IPS-NIHi7 (cell line): ENCODE results near the gene C20orf204.

Experiments
- DNase-seq: peaks from one replicate; pipeline ENCODE4 v3.0.0; 2012; ENCODE audit warnings: mixed read lengths; ENCODE audit errors: extremely low spot score

Gene C20orf204

GRCh38 chr20:64071341-64072332, 35.7 kb downstream of the C20orf204 start:
- DNase-seq, result no peak

- DNase-seq, result no peak
Observed at GRCh38 chr20:64072498-64073063, 36.6 kb downstream of the C20orf204 start.

- no peak for DNase-seq
Observed at GRCh38 chr20:64073476-64074183, 37.6 kb downstream of the C20orf204 start.

GRCh38 chr20:64074184-64074789, 38.3 kb downstream of the C20orf204 start:
- no peak for DNase-seq

GRCh38 chr20:64074963-64075362, 39.0 kb downstream of the C20orf204 start:
- no peak for DNase-seq

- DNase-seq, result no peak
Observed at GRCh38 chr20:64075556-64075955, 39.6 kb downstream of the C20orf204 start.

- no peak for DNase-seq
Observed at GRCh38 chr20:64076061-64076997, 40.3 kb downstream of the C20orf204 start.

GRCh38 chr20:64077094-64077493, 41.1 kb downstream of the C20orf204 start:
- no peak for DNase-seq

- no peak for DNase-seq
Observed at GRCh38 chr20:64077541-64077875, 41.5 kb downstream of the C20orf204 start.

- peak; percentile 32 for DNase-seq
Observed at GRCh38 chr20:64077876-64078551, 42.0 kb downstream of the C20orf204 start.

GRCh38 chr20:64078934-64079272, 42.9 kb downstream of the C20orf204 start:
- no peak for DNase-seq

GRCh38 chr20:64079273-64080012, 43.5 kb downstream of the C20orf204 start, which contains the start of gene RGS19:
Gene RGS19, minus strand, starts transcription at chr20:64079518. Its CDS starts 2,632 bp downstream, at chr20:64076886.
- DNase-seq, result peak; percentile 92

- DNase-seq, result no peak
Observed at GRCh38 chr20:64080013-64080812, 44.2 kb downstream of the C20orf204 start, which contains the start of gene OPRL1. Gene OPRL1, plus strand, starts transcription at chr20:64080082. Its CDS starts 12,639 bp downstream, at chr20:64092721.

GRCh38 chr20:64080813-64081623, 45.0 kb downstream of the C20orf204 start:
- DNase-seq, result no peak

GRCh38 chr20:64081624-64081964, 45.6 kb downstream of the C20orf204 start:
- DNase-seq, result no peak

GRCh38 chr20:64082126-64082731, 46.2 kb downstream of the C20orf204 start:
- peak; percentile 38 for DNase-seq

GRCh38 chr20:64082820-64083377, 46.9 kb downstream of the C20orf204 start:
- no peak for DNase-seq
